HepG2 (cell line): Measurements from ENCODE around the gene RTP1. TPM values are rescaled to one million over a fixed set of nuclear protein-coding genes. Genes with fewer than 3 reads are reported as not detected.

Source experiments
- ATAC-seq: fragments of 200-7000 bp; cut with Tn5 transposase; 3 replicates; pipeline ENCODE4 v1.9.1; 2020; ENCODE audit warnings: mild to moderate bottlenecking, moderate library complexity
- BruUV-seq: library from RNA; stranded (reverse); fragments of 400-500 nt; replicated peaks from 2 replicates; lab custom pipeline; 2021; lab: Mats Ljungman, UMichigan
- CTCF ChIA-PET: fragments of 300-600 bp; formaldehyde crosslinking; extraction: SDS; loops from one replicate; lab custom pipeline; 2021; ENCODE audit warnings: low total read pairs, inconsistent platforms, low intra/inter-chr PET ratio; lab: Yijun Ruan, JAX
- POLR2A ChIA-PET: fragments of 350-600 bp; sonication (Branson Sonifier 250); formaldehyde crosslinking; loops from one replicate; lab custom pipeline; 2020; ENCODE audit warnings: antibody characterized with exemption, inconsistent platforms; lab: Yijun Ruan, JAX
- DNase-seq: peaks from one replicate; pipeline ENCODE4 v3.0.0-alpha.2; 2015; ENCODE audit warnings: low spot score
- FAIRE-seq: peaks from 3 replicates; lab custom pipeline; 2011; peaks lifted over from hg19 to GRCh38; lab: Jason Lieb, UNC
- H2AFZ ChIP-seq: one replicate; pipeline ENCODE4 v1.6.1; 2011; ENCODE audit warnings: low read length, inconsistent platforms
- H3K27ac ChIP-seq: fragments of 300-600 bp; 3 replicates; pipeline ENCODE4 v1.8.0; 2011; ENCODE audit warnings: mixed run types, mild to moderate bottlenecking, mixed read lengths, low read length, inconsistent platforms; ENCODE audit not compliant: insufficient read depth; ENCODE audit errors: extremely low read length
- H3K27me3 ChIP-seq, 2 experiments: fragments of 200-600 bp in 1 of 2; 2 replicates in 1 of 2; 3 replicates in 1 of 2; pipeline versions ENCODE4 v1.6.0 to v1.8.0; 2011; ENCODE audit warnings: low read length in 2 of 2, mild to moderate bottlenecking in 2 of 2, moderate library complexity in 2 of 2, inconsistent platforms in 1 of 2; ENCODE audit not compliant: insufficient read depth in 2 of 2, control insufficient read depth in 1 of 2
- H3K36me3 ChIP-seq, 2 experiments: fragments of 200-600 bp in 1 of 2; replicated peaks in 1 of 2; 2 replicates in 1 of 2; 3 replicates in 1 of 2; pipeline versions ENCODE4 v1.5.1 to v1.8.0; 2011; ENCODE audit warnings: low read length in 2 of 2, inconsistent platforms in 1 of 2; ENCODE audit not compliant: insufficient read depth in 2 of 2, control insufficient read depth in 1 of 2
- H3K4me1 ChIP-seq: 2 replicates; pipeline ENCODE4 v1.5.1; 2012; ENCODE audit warnings: low read length, inconsistent platforms; ENCODE audit not compliant: insufficient read depth
- H3K4me2 ChIP-seq: 2 replicates; pipeline ENCODE4 v1.6.0; 2011; ENCODE audit warnings: low read depth, low read length, inconsistent platforms
- H3K4me3 ChIP-seq, 3 experiments: fragments of 200-600 bp in 1 of 3; sonication (generic), shearing (Covaris generic) in 1 of 3; replicated peaks in 1 of 3; 2 replicates each; pipeline ENCODE4 v1.5.1; 2011 to 2016; ENCODE audit warnings: low read length in 3 of 3, inconsistent platforms in 2 of 3, low read depth in 2 of 3, mild to moderate bottlenecking in 2 of 3, control low read depth in 1 of 3, mixed read lengths in 1 of 3; ENCODE audit not compliant: insufficient read depth in 1 of 3
- H3K79me2 ChIP-seq: one replicate; pipeline ENCODE4 v1.6.1; 2011; ENCODE audit warnings: low read length, inconsistent platforms; ENCODE audit not compliant: insufficient read depth
- H3K9ac ChIP-seq: 2 replicates; pipeline ENCODE4 v1.6.0; 2011; ENCODE audit warnings: mild to moderate bottlenecking, low read depth, low read length, inconsistent platforms; ENCODE audit not compliant: insufficient read depth
- H3K9me3 ChIP-seq: 2 replicates; pipeline ENCODE4 v1.5.1; 2012; ENCODE audit warnings: mild to moderate bottlenecking, low read length
- H4K20me1 ChIP-seq: 2 replicates; pipeline ENCODE4 v1.6.0; 2011; ENCODE audit warnings: inconsistent platforms, mild to moderate bottlenecking, low read length, moderate library complexity; ENCODE audit not compliant: insufficient read depth
- ARNTL ChIP-seq: sonication (generic); formaldehyde crosslinking; IDR thresholded peaks from 2 replicates; pipeline ENCODE4 v1.4.0; 2020; ENCODE audit warnings: mild to moderate bottlenecking, missing genetic modification reagents
- NFIB ChIP-seq: sonication (generic); formaldehyde crosslinking; IDR thresholded peaks from 2 replicates; pipeline ENCODE4 v1.9.0; 2021; ENCODE audit warnings: missing genetic modification reagents, mild to moderate bottlenecking, borderline replicate concordance
- NR3C1 ChIP-seq: sonication (generic); formaldehyde crosslinking; IDR thresholded peaks from 2 replicates; pipeline ENCODE4 v1.4.0; 2020; ENCODE audit warnings: missing genetic modification reagents
- POLR2G ChIP-seq: fragments of 200-400 bp; formaldehyde crosslinking; IDR thresholded peaks from 2 replicates; pipeline ENCODE4 v1.6.1; 2018; ENCODE audit warnings: mild to moderate bottlenecking, low read depth, low read length, moderate library complexity
- PRPF4 ChIP-seq: fragments of 200-400 bp; formaldehyde crosslinking; IDR thresholded peaks from 2 replicates; pipeline ENCODE4 v1.6.1; 2016; ENCODE audit warnings: low read length, low read depth; ENCODE audit not compliant: poor library complexity, severe bottlenecking
- ZNF235 ChIP-seq: sonication (generic); formaldehyde crosslinking; IDR thresholded peaks from 2 replicates; pipeline ENCODE4 v1.8.1; 2023; ENCODE audit warnings: mild to moderate bottlenecking, missing genetic modification reagents, borderline replicate concordance
- ZNF569 ChIP-seq: sonication (generic); formaldehyde crosslinking; IDR thresholded peaks from 2 replicates; pipeline ENCODE4 v1.5.0; 2020; ENCODE audit warnings: mild to moderate bottlenecking, missing genetic modification reagents, moderate library complexity, borderline replicate concordance
- ZNF598 ChIP-seq: sonication (generic); formaldehyde crosslinking; IDR thresholded peaks from 2 replicates; pipeline ENCODE4 v1.5.1; 2020; ENCODE audit warnings: mild to moderate bottlenecking, missing genetic modification reagents, borderline replicate concordance
- ZNF792 ChIP-seq: IDR thresholded peaks from 2 replicates; pipeline ENCODE4 v1.6.1; 2016
- WGBS: methylation state at CpG from one replicate; pipeline ENCODE4 v1.1.6; 2017; ENCODE audit warnings: low lambda C conversion rate; 5-methylcytosine and 5-hydroxymethylcytosine counted together
- in situ Hi-C: cut with HindIII; loops from 2 replicates; pipeline ENCODE4 v1.10.0; 2017; ENCODE audit warnings: low pct_unique_long_range_greater_than_20kb; ENCODE audit not compliant: extremely low pct_ligation_motif_present
- intact Hi-C: fragments of 100-400 bp; cut with micrococcal nuclease; formaldehyde crosslinking; loops from one replicate; pipeline ENCODE4 v1.10.0; 2022; ENCODE audit not compliant: unreplicated experiment
- polyA plus RNA-seq, 8 experiments: library from polyadenylated mRNA; depleted of rRNA in 3 of 8; stranded (reverse) in 7 of 8; unstranded in 1 of 8; fragments of >200 nt; fragmentation: Illumina TruSeq in 4 of 8; extraction: Trizol in 4 of 8; gene quantifications; 2 replicates each; pipeline versions ENCODE4 v1.2.1 to v1.2.3, GENCODE V29; 2011 to 2016; ENCODE audit warnings: low read depth in 4 of 8, missing spikeins in 1 of 8, mixed read lengths in 1 of 8; ENCODE audit not compliant: insufficient read depth in 1 of 8
- total RNA-seq, 5 experiments: library from RNA; depleted of rRNA; stranded (reverse); fragments of >200 nt; fragmentation: Illumina TruSeq; extraction: Trizol; gene quantifications; 2 replicates each; pipeline ENCODE4 v1.2.3, GENCODE V29; 2016; ENCODE audit warnings: low read depth in 1 of 5
- TF ChIP-seq, protein P1 (sequence below): IDR thresholded peaks from 2 replicates; pipeline ENCODE4 v1.6.1; 2012; ENCODE audit warnings: low read length, improper control_type of control experiment

Gene RTP1
- total and polyA plus RNA-seq, 2 of the 13 experiments (the other 11 are each of a cell fraction or from before 2014, with no cell fraction given), result not detected

DNA sequence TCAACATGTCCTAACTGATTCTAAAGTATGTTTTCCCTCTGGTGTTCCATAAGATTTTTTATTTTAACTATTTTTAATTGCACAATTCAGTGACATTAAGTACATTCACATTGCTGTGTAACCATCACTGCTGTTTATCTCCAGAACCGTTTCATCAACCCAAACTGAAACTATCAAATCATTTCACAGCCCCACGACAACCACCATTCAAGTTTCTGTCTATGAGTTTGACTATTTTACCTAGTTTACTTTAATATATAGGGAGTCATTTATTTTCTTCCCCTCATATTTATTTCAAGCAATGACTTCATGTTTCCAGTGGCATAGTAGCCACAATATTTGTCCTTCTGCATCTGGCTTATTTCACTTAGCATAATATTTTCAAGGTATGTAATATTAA lies 8.4 kb downstream of the RTP1 start:
- no TSS peak for BruUV-seq
- CTCF ChIA-PET, result no interaction called here
- Histone ChIP-seq H3K36me3 (no peaks in the 10 kb centered on the region), H3K79me2 (no peaks in the 10 kb centered on the region), H3K4me2 (no peak overlapping the region), H2AFZ (no peak overlapping the region), H4K20me1 (no peaks in the 10 kb centered on the region), H3K27me3 (peaks cover 0 to 12% of the 10 kb centered on the region in 2 experiments; a peak in 1 of 5 replicates), H3K27ac (no peak overlapping the region), H3K9me3 (no peaks in the 10 kb centered on the region), H3K9ac (no peak overlapping the region), H3K4me3 (no peak overlapping the region), H3K4me1 (peaks cover 5% of the 10 kb centered on the region)
- DNase-seq (no peak), FAIRE-seq (no peak), ATAC-seq (no peak)
- intact Hi-C loops, result no loop called here
- in situ Hi-C loops, result no loop called here
- POLR2A ChIA-PET, result no interaction called here
- TF ChIP-seq ARNTL (CRISPR knock-in tag), result no peak
- no peak for TF ChIP-seq ZNF569
- no peak for TF ChIP-seq NFIB (CRISPR knock-in tag)
- no peak for TF ChIP-seq PRPF4
- no peak for TF ChIP-seq ZNF598 (CRISPR knock-in tag)
- TF ChIP-seq ZNF235 (CRISPR knock-in tag), result no peak
- no peak for TF ChIP-seq ZNF792 (CRISPR knock-in tag)
- TF ChIP-seq, protein P1, sequence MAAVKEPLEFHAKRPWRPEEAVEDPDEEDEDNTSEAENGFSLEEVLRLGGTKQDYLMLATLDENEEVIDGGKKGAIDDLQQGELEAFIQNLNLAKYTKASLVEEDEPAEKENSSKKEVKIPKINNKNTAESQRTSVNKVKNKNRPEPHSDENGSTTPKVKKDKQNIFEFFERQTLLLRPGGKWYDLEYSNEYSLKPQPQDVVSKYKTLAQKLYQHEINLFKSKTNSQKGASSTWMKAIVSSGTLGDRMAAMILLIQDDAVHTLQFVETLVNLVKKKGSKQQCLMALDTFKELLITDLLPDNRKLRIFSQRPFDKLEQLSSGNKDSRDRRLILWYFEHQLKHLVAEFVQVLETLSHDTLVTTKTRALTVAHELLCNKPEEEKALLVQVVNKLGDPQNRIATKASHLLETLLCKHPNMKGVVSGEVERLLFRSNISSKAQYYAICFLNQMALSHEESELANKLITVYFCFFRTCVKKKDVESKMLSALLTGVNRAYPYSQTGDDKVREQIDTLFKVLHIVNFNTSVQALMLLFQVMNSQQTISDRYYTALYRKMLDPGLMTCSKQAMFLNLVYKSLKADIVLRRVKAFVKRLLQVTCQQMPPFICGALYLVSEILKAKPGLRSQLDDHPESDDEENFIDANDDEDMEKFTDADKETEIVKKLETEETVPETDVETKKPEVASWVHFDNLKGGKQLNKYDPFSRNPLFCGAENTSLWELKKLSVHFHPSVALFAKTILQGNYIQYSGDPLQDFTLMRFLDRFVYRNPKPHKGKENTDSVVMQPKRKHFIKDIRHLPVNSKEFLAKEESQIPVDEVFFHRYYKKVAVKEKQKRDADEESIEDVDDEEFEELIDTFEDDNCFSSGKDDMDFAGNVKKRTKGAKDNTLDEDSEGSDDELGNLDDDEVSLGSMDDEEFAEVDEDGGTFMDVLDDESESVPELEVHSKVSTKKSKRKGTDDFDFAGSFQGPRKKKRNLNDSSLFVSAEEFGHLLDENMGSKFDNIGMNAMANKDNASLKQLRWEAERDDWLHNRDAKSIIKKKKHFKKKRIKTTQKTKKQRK, result no peak
- no peak for TF ChIP-seq POLR2G
- TF ChIP-seq NR3C1 (CRISPR knock-in tag), result no peak
- WGBS, result 8% methylated on average over 2 of the region's 2 CpGs
